COLO668 (cell line): ENCODE results near the gene RGPD3.
"Not testable (repeated sequence)": the region's sequence is repeated elsewhere in the genome, so short reads cannot be mapped to it uniquely, and the experiment has no call there.

Experiments
- DNase-seq: peaks from one replicate; lab custom pipeline; 2025; ENCODE audit not compliant: unreplicated experiment; lab: John Stamatoyannopoulos, UW

RGPD3 gene

DNA sequence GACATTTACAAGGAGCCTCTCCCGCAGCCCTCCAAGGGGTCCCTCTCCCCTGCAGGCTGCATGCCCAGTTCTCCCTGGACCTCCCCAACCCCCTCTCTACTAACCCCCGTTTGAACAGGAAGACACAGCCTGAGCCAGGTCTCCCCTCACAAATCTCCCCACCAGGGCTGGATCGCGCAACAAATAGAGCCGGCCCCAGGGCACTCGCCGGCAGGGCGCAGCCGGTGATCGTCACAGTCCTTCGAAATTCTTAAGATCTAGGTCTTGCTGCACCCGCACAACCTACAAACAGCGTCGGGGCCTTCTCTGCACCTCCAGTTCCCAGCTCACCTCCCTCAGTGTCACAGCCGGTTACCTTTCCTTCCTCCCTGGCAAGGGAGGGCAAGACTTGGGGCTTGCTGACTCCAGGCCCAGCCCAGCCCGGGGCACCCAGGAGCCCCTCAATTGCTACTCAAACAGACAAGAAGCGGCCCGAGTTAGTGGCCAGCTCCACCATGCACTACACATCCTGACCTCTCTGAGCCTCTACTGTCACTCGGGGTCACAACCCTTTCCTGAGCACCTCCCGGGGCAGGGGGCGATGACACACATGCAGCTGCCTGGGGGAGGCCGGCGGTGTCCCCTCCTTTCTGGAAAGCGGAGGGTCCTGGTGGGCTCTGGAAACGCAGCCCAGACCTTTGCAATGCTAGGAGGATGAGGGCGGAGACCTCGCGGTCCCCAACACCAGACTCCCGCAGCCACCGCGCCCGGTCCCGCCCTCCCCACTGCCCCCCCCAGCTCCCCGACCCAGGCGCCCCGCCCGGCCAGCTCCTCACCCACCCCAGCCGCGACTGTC is 18.6 kb upstream of the RGPD3 start, which contains the start of gene CD8B2:
Gene CD8B2, plus strand, starts transcription at position 814 of the 835 bp plus-strand sequence. CDS start 63 bp downstream, outside the sequence.
- DNase-seq, result not testable (repeated sequence)

DNA sequence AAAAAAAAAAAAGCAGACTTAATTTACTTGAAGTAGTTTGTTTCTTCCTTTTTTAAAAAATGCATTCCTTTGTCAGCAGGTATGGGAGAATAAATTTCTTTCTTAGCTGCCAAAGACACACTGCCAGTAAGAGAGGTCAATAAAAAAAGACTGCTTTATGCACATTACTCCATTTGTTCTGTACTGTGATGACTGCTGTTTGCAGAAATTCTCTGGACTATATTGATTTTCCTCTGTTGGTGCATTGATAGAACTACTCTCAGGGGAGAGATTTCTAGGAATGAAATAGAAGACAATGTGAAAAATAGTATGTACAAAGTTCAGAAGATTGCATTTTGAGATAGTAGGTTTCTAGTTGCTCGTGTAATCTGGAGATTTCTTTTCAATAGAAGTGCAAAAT is 11.3 kb upstream of the RGPD3 start:
- DNase-seq, result not testable (repeated sequence)

DNA sequence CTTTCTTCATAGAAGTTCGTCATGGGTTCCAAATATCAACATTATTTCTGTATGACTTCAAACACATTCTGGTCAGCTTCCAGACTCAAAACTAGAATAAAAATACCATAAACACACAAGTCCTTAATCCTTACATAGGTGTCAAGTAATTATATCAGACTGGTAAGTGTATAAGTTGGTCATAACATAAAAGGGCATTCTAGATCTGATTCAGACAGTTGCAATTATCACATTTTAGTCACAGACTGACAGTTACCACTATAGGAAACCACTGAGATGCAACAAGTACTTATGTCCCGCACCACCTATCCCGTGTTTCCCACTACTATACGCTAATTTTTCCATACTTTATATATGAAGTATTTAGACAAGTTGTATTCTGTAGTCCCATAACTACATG is 9.4 kb upstream of the RGPD3 start:
- DNase-seq, result not testable (repeated sequence)

DNA sequence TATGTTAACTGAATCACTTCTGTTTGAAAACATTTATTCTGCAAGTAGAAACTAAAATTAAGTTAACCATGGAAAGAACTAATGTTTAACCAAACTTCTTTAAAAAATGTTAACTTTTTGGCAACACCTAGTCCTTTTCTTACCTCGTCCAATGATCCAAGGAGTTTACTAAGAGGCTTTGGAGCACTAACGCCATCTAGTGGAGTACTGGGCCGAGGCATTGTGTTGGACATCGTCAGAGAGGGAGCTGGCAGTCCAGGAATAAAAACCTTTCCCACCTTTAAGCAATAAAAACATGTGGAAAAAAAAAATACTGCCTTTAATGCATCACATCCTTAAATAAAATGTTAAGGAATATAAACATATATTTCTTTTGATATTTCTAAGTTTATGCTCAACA is 2.4 kb upstream of the RGPD3 start:
- not testable (repeated sequence) for DNase-seq

DNA sequence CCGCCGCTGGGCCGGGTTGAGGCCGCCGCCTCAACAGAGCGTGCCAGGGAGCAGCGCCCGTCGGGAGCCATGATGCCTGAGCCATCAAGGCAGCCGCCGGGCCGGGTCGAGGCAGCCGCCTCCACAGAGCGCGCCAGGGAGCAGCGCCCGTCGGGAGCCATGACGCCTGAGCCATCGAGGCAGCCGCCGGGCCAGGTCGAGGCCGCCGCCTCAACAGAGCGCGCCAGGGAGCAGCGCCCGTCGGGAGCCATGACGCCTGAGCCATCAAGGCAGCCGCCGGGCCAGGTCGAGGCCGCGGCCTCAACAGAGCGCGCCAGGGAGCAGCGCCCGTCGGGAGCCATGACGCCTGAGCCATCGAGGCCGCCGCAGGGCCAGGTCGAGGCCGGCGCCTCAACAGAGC is 697 bp downstream of the RGPD3 start:
- not testable (repeated sequence) for DNase-seq

DNA sequence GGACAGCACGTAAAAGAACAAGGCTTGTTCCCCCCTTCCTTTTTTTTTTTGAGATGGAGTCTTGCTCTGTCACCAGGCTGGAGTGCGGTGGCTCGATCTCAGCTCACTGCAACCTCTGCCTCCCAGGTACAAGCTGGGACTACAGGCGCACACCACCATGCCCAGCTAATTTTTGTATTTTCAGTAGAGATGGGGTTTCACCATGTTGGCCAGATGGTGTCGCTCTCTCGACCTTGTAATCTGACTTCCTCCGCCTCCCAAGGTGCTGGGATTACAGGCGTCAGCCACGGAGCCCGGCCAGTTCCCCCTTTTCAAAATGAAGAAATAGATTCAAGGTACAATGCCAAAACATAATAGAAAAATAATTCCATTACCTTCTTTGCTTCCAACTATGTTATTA is 6.3 kb downstream of the RGPD3 start:
- DNase-seq, result not testable (repeated sequence)

DNA sequence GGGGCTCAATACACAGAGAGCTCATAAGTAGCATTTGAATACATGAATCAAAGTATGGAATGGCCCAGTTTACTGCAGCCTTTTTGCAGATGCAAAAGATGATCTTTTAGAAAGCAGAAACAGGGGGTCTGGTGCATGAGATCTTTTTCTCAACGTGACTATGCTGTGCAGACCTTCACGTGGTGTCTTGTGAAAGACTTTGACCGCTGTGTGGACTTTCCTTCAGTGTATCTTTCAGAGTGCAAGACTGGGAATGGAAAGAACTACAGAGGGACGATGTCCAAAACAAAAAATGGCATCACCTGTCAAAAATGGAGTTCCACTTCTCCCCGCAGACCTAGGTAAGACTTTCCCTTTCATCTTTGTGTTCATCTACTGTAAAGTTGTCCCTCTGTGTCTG is 77.5 kb downstream of the RGPD3 start:
- not testable (repeated sequence) for DNase-seq

DNA sequence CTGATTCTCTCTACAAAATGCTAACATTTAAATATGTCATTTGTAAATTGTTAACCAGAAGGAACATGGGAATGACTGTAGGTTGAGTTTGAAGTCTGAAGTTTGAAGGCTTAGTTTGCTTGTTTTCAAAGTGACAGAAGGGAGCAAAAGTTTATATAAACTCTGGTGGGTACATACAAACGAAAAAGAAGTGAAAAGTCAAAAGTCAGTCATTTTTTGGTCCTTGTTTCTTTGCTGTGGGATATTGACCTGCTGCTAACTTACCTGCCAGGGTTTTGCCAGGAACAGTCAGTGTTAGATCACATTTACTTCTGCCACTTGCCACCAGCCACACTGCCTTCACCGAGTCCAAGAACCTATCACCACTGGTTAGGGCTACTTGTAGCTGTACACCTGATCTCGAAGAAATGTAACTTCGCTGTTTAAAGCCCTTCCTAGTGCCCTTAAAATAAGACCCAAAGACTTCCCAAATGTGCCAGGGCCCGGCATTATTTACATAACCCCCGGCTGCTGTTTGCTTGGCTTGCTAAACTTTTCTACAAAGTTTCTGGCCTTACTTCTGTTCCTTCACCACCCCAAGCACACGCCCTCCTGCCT is 79.3 kb downstream of the RGPD3 start:
- DNase-seq, result not testable (repeated sequence)

DNA sequence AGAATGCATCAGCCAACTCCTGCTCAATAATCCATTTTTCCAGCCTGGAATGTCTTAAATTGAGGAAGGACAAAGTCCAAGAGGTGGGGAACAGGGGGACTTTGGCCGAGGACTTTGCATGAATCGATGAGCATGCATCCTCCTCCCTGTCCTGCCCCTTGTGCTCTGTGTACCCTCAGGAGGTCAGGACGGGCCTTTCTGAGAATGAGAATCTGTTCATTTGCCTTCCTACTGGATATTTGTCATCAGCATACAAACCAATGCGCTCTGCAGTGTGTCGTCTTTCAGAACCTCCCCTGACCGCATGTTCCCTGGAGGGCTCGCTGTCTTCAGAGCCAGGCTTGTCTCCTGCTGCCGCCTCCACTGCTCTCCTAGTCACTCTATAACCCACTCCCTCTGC is 83.7 kb downstream of the RGPD3 start:
- not testable (repeated sequence) for DNase-seq

DNA sequence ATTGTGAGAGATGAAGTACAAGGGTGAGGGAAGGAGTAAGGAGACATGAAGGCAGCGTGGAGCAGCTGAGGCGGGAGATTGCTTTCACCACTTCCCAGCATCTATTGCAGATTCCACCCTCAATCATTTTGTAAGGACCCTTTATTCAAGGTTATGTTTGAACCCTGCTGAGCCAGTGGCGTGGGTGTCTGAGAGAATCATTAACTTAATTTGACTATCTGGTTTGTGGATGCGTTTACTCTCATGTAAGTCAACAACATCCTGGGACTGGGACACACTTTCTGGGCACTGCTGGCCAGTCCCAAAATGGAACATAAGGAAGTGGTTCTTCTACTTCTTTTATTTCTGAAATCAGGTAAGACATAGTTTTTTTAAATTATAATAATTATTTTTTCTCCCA is 86.3 kb downstream of the RGPD3 start:
- not testable (repeated sequence) for DNase-seq

DNA sequence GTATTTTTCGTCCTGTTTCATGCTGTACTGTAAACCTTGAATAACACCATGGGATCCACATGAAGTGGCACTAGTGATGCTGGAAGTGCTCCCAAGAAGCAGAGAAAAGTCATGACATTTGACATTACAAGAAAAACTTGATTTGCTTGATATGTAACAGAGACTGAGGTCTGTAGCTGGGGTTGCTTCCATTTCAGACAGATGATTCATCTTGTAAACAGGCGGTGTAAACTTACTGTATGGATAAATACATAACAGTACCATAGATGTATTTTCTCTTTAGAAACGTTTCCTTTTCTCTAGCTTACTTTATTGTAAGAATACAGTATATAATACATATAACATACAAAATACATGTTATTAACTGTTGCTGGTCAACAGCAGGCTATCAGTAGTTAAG is 88.6 kb downstream of the RGPD3 start:
- DNase-seq, result not testable (repeated sequence)

DNA sequence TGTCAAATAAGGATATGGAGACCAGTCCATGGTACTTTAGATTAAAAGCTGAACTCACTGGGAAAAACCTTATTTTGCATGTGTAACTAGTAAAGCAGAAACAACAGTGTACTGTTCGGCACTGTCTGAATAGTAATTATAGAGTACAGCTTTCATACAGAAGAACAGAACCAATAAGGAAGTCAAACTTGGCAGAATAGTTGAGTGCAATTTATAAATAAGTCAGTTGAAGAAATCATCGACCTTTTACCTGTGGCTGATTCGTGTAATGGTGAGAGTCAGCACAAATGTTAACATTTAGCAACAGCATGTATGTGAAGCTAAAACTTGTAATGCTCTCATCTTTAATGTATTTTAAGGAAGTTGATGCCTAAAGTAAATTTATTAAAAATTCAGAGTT is 99.0 kb downstream of the RGPD3 start:
- not testable (repeated sequence) for DNase-seq

DNA sequence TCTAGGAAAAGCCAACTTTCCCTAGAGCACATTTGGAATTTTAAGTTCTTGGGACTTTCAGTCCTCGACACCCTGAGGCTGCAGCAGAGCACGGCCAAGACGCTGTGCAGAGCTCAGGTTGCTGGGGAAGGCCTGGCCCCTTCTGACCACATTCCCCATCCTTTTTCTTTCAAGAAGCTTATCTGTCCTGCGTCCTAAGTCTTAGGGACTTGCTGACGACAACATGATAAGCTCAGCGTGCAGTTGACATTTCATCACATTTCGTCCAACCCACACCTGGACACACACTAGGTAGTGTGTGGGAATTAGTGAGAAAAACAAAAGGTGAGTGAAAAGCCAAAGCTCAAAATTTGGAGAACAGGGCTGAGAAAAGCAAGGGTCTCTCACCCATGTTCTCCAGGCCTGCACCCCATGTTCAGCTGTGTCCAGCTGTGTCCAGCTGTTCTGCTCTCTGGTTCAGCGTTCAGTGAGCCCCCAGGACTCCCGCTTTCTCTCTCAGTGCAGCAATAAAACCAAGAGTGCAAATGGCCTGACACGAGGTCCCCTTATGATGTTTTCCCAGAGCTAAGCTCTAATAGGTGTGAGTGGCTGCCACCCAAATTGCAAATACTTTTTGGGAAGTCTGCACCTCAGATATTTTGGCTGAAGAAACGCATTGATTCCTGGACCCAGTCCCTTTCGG is 101.9 kb downstream of the RGPD3 start:
- DNase-seq, result no peak

DNA sequence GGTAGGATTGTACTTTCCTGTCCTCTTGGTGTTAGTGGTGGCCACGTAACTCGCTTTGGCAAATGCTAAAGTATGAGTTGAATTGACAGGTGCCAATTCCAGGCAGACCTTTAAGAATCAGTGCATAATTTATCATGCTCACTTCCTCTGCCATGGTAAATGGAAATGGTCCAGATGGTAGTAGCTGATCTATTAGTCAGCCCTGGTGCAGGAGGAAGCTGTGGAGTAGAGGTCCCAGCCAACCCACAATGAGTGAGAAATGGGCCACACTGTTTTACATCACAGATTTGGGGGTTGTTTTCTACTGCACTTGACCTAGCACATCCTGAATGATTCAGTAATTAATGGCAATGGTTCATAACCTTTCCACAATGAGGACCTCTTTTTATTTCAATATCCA is 104.4 kb downstream of the RGPD3 start:
- no peak for DNase-seq

DNA sequence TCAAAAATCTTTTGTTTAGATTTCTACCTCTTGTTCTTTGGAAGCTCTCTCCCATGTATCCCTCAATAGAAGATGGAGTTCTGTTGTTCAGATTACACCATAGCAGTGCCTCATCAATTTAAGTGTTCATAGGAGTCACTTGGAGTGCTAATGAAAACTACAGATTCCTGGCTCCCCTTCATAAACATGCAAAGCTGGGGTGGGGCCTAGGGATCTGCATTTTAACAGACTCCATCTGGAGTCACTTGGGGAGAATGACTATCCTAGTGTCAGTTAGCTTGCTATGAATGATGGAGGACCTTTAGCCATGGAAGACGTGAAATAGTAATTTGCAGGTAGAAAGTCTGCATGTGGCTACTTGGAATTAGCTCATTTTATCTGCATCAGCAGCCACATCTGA is 105.4 kb downstream of the RGPD3 start:
- no peak for DNase-seq

DNA sequence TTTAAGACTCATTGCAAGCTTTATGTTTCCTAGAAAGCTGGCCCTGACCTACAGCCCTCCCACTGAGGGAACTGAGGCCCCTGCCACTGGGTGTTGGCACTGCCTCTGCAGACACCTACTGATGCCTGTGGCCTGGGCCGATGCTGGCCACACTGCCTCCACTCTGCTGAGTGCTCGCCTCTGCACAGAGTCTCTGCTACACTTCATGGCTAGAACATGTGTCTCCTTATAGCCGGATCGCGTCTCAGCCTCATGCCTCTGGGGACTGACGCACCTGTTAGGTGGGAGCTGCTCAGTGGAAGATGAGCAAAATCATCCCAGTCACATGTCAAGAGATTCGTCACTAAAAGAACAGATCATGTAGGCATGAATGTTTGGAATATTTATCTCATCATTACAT is 108.7 kb downstream of the RGPD3 start:
- no peak for DNase-seq

DNA sequence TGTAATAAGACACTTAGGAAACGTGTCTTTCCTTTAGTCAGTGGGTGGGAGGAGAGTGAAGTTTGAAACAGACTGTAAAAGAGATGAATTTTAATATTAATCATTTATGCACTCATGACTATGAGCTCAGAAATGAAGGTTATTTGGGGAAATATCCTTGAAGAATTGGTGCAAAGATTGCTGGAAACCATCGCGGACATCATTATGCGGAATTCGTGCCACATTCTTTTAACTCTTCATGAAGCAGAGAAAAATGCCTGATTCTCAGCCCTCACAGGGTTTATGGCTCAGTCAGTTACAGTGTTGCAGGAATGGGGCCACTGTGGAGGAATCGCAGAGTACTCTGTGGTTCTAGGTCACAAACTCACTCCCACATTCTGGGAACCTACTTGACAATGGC is 109.7 kb downstream of the RGPD3 start:
- no peak for DNase-seq

DNA sequence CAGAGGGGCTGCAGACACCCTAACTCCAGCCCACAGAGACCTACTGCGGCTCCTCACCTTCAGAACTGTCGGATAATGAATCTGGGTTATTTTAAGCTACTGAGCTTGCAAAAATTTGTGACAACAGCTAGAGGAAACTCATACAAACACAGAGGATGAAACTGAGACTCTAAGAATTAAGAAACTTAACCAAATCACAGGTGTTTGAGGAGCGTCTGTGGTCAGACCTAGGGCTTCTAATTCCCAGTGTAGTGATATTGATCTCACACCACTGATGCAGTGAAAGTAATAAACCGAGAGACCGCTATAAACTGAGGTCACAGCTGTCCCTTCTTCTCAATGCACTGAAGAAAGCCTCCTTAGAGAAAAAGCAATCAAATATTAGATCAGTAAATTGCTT is 110.1 kb downstream of the RGPD3 start:
- no peak for DNase-seq

DNA sequence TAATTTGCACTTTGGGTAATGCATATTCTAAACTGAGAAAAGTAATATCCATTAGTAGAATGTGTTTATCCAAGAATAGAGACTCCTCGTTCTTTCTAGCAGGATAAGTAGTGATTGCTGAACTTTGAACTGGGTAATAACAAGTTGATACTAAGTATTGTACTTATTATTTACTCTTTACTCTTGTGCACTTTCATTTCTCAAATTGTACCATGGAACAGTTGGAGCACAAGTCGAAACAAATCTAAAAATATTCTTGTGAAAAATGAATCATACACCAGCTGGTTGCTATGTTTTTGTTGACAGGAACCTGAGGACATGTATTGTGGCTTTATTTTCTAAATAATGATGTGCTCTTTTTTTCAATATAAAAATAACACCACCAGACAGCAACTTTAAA is 111.9 kb downstream of the RGPD3 start:
- DNase-seq, result no peak

DNA sequence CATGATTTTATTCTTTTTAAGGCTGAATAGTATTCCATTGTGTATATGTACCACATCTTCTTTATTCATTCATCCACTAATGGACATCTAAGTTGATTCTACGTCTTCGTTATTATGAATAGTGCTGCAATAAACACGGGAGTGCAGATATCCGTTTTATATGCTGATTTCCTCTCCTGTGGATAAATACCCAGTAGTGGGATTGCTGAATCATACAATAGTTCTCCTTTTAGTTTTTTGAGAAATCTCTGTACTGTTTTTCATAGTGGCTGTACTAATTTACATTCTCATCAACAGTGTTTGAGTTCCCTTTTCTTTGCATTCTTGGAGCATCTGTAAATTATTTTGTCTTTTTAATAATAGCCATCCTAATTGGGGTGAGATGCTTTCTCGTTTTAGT is 114.5 kb downstream of the RGPD3 start:
- no peak for DNase-seq

DNA sequence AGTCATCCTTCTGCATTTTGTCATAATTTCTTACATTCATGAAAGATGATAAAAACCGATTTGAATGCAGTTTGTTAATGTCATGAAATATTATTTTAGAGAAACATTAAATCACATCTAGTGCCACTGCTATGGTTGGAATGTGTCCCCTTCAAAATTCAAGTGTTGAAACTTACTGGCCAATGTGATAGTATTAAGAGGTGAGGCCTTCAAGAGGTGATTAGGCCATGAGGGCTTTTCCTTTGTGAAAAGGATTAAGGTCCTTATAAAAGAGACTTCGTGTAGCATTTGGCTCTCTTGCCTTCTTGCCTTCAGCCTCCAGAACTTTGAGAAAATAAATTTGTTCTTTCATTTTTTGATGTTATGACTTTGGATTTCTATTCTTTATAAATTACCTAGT is 117.2 kb downstream of the RGPD3 start:
- no peak for DNase-seq

DNA sequence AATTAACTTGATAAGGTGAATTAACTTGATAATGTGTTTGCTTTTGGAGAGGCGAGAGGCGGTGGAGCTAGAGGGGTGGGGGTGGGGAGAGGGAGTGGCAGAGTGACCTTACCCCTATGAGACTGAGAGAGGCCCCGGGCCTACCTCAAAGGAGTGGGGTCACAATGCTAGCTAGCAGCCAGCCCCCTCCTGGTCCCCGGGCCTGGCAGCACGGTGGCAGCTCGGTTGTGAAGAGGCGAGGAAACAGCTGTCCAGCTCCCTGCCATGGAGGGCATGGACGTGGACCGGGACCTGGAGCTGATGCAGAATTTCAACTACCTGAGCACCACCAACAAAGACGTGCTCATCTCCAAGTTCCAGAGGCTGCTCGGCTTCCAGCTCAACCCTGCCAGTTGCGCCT is 123.9 kb downstream of the RGPD3 start:
- no peak for DNase-seq
